Measurements from ENCODE around the gene CLCN6. TPM values are rescaled to one million over a fixed set of nuclear protein-coding genes. Genes with fewer than 3 reads are reported as not detected.

The CLCN6 gene
- total RNA-seq, 1 donor from 2014 or later, result 25.9 TPM

DNA sequence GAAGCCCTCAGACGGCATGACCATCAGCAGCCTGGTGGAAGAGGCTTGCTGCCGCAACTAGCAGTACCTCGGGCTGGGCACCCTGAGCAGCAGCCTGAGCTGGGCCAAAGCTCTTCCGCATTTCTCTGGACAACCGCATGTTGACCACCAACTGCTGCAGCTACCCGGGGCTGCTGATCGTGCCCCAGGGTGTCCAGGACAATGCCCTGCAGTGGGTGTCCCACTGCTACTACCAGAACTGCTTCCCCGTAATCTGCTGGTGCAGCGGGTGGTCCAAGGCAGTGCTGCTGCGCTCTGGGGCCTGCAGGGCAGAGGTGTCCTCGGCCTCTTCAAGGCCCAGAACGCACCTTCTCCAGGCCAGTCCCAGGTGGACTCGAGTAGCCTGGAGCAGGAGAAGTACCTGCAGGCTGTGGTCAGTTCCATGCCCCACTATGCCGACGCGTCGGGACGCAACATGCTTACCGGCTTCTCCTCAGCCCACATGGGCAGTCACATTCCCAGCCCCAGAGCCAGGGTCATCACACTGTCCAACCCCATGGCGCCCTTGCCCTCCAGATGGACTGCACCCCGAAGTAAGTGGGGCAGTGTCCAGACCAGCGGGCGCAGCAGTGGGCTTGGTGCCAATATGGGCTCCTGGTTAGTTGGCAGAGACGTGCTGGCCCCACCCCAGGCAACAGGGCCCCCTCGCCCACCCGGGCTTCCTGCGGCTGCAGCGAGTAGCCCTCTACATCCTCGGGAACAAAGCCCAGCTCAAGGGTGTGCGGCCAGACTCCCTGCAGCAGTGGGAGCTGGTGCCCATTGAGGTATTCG, 72.3 kb downstream of the CLCN6 start:
- DNase-seq (ENCODE audit: low spot score), result no peak

DNA sequence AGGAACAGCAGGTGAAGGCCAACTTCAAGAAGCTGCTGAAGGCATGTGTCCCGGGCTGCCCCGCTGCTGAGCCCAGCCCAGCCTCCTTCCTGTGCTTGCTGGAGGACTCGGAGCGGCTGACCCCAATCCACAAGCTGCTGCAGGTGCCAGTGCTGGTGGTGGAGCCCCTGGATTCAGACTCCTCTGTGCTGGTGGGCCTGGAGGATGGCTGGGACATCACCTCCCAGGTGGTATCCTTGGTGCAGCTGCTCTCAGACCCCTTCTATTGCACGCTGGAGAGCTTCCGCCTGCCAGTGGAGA, 72.8 kb downstream of the CLCN6 start:
- DNase-seq (ENCODE audit: low spot score), result no peak

DNA sequence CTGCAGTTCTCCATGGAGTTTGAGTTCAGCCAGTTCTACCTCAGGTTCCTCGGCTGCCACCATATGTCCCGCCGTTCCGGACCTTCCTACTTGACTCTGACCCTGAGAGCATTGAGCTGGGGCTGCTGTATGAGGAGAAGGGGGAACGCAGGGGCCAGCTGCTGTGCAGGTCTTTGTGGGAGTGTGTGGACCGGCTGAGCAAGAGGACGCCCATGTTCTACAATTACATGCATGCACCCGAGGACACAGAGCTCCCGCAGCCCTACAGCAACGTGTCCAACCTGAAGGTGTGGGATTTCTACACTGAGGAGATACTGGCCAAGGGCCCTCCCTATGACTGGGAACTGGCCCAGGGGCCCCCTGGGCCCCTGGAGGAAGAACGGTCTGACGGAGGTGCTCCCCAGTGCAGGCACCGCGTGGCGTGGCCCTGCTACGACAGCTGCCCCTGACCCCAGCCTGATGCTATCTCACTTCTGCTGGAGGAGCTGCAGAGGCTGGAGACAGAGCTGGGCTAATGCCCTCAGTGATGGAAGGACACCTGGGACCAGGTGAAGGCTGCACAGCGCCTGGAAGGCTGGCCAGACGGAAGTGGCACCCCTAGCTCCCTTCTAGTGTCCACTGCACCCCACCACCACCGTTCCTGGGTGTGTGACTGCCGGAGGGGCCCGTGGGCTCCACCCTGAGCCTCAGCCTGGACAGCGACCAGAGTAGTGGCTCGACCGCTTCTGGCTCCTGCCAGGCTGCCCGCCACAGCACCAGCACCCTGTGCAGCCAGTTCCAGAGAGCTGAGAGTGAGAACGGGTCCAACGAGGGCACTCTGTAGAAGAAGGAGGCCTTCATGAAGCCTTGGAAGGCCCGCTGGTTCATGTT, 73.6 kb downstream of the CLCN6 start:
- no peak for DNase-seq (ENCODE audit: low spot score)

DNA sequence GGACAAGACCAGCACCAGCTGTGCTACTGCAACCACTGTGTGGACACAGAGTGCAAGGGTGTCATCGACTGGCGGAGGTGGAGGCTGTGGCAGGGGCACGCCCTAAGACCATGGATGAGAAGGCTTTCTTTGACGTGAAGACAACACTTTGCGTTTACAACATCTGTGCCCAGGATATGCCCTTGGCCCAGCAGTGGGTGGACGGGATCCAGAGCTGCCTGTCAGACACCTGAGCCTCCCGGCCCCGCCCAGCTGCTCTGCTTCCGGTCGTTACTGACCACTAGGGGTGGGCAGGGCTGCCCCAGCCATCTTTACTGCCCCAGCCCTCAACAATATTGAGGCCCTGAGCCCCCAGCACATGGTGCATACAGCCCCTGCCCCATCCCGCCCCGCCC, 74.2 kb downstream of the CLCN6 start:
- no peak for DNase-seq (ENCODE audit: low spot score)

- no peak for DNase-seq (ENCODE audit: low spot score)
These were observed 75.1 kb downstream of the CLCN6 start for GRCh38 chr1:11880911-11881748.

DNA sequence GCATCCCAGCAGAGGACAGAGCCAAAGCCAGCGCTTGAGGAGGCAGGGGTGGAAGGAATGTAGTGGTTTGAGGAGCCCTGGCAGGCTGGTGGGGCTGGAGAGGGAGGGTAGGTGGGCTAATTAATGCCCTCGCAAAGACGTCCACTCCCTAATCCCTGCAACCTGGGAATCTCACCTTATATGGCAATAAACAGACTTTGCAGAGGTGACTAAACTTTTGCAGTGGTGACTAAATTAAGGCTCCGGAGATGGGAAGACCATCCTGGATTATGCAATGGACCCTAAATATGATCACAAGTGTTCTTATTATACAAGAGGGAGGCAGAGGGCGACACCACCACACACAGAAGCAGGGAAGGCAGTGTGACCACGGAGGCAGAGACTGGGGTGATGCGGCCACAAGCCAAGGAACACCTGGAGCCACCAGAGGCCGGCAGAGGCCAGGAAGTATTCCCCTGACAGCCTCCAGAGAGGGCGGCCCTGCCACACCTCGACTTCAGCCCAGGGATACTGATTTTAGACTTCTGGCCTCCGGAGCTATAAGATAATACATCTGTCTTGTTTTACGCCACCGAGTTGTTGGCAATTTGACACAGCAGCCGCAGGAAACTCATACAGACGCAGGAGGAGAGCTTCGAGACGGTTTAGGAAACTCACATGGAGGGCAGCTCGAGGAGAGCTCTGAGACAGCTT, 75.9 kb downstream of the CLCN6 start:
- DNase-seq (ENCODE audit: low spot score), result no peak

DNA sequence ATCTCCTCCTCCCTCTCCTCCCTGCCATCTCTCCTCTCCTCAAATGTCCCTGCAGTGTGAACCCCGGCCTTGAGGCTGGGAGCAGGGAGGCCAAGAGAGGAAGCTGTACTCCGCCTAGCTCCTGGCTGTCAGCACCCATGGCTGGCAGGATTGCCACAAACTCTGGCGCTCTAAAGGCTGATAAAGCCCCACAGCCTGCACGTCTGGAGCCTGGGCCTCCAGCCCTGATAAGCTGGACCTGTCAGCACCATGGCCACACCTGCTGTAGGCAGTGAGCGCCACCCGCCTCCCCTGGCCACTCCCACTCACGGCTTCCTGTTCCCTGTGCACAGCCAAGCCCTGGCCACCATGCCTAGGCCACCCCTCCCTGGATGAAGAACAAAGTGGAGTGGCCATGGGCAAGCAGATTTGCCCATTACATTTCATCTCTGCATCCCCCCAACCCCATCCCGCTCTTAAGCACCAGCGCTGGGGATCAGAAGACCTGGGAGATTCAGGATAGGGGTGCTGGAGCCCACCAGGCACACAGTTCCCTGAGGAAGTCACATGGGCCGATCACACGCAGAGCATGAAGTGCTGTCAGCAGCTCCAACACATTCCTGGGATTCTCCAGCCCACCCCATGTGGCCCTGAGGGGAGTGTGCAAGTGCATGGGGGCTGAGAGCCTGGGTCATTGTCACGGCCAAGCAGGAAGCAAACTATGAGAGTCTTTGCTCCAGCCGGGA, 77.0 kb downstream of the CLCN6 start:
- peak; percentile 67 for DNase-seq (ENCODE audit: low spot score)

- DNase-seq (ENCODE audit: low spot score), result no peak
These were observed 79.9 kb downstream of the CLCN6 start for GRCh38 chr1:11885916-11886315.

DNA sequence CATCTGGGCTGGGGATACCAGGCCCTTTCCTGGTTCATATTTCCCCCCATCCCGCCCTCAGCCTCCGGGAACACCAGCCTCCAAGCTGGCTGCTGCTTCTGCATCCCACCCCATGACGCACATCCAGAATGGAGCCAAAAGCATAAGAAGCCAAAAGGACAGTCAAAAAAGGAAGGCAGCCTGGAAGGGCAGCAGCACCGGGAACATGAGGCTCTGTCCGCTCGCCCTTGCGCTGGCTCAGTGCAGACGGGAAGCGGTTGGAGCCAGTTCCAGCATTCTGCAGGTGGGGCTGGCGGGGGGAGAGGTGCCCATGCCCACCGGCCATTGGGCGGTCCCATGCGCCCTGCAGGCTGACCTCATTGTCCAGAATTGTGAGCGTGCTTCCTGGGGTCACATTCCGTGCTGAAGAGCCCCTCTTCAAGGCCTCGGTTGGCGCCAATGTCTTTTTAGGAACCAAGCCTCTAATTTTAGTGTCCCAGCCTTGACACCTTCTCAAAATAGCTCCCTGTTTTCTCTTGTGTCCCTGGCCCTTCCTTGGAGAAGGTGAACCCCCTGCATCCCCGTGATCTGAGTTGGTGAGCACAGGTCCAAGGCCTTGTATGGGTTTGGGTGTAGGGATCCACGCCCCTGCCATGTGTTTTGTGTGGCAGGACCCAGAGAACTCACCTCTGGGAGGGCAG, 81.1 kb downstream of the CLCN6 start:
- no peak for DNase-seq (ENCODE audit: low spot score)

DNA sequence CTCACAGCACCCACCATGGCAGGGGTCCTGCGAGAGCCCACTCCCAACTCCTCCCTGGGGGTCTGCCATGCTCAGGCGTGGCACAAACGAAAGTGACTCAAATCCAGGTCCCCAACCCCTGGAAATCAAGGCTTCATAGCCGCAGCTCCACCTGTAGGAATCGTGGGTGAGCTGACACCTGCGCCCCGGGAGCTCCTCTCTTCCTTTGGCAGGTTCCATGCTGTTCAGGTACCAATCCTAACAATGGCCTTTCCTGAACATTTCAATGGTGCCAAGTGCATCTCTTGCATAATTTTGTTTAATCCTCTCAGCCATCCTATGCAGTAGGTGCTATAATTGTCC, 81.6 kb downstream of the CLCN6 start:
- no peak for DNase-seq (ENCODE audit: low spot score)

- no peak for DNase-seq (ENCODE audit: low spot score)
These were observed 82.3 kb downstream of the CLCN6 start for GRCh38 chr1:11888206-11888876.

- DNase-seq (ENCODE audit: low spot score), result no peak
These were observed 82.9 kb downstream of the CLCN6 start for GRCh38 chr1:11888877-11889208.

DNA sequence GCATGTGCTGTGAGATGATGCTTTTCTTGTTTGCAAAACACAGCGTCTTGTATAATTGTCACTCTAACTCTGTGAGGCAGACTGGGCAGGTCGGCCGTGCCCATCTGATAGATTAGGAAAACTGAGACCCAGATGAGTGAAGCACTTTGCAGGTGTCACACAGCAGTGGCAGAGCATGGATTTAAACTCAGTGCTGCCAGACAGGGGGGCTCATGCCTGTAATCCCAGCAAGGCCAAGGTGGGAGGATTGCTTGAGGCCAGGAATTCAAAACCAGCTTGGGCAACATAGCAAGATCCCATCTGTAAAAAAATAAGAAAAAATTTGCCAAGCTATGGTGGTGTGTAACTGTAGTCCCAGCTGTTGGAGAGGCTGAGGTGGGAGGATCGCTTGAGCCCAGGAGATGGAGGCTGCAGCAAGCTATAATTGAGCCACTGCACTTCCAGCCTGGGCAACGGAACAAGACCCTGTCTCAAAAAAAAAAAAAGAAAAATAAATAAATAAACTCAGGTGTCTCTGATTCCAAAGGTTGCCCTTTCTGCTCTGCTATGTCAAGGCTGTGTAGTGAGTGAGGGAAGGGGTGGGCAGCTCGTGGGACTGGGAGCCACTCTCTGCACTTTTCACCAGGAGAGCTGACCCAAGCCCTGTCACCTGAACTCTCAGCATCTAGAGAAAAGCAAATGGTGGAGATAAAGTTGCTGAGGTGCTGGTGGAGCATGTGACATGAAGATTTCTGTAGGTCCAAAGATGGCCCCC, 85.6 kb downstream of the CLCN6 start:
- DNase-seq (ENCODE audit: low spot score), result no peak

Other genes with a start within 250 kb of the CLCN6 start
- 3.5 TPM for gene FBXO2, start 151.8 kb upstream of the CLCN6 start, total RNA-seq
- gene FBXO44, start 151.3 kb upstream of the CLCN6 start, total RNA-seq, result 19.3 TPM
- 7.5 TPM for gene FBXO6, start 142.0 kb upstream of the CLCN6 start, total RNA-seq
- gene MAD2L2, start 125.0 kb upstream of the CLCN6 start, total RNA-seq, result 16.6 TPM
- 0.08 TPM for gene DRAXIN, start 114.5 kb upstream of the CLCN6 start, total RNA-seq
- gene AGTRAP, start 70.1 kb upstream of the CLCN6 start, total RNA-seq, result 33.1 TPM
- 0.68 TPM for gene C1orf167, start 44.0 kb upstream of the CLCN6 start, total RNA-seq
- gene MTHFR, start 227 bp upstream of the CLCN6 start, total RNA-seq, result 55.4 TPM
- not detected for gene NPPA, start 41.6 kb downstream of the CLCN6 start, total RNA-seq
- not detected for gene NPPB, start 52.8 kb downstream of the CLCN6 start, total RNA-seq
- gene KIAA2013, start 120.2 kb downstream of the CLCN6 start, total RNA-seq, result 36.6 TPM
- 54.5 TPM for gene PLOD1, start 128.5 kb downstream of the CLCN6 start, total RNA-seq
- gene MFN2, start 174.3 kb downstream of the CLCN6 start, total RNA-seq, result 116 TPM
- 28.0 TPM for gene MIIP, start 213.3 kb downstream of the CLCN6 start, total RNA-seq